H9 (cell line): ENCODE results near the gene DBNDD2. TPM values are rescaled to one million over a fixed set of nuclear protein-coding genes. Genes with fewer than 3 reads are reported as not detected.

Experiments used
- DNase-seq: peaks from one replicate; pipeline ENCODE4 v3.0.0-alpha.2; 2017
- H2AFZ ChIP-seq: one replicate; pipeline ENCODE4 v1.6.1; 2013; ENCODE audit warnings: mild to moderate bottlenecking, low read length, control low read depth, moderate library complexity
- H2AK5ac ChIP-seq: 2 replicates; pipeline ENCODE4 v1.6.1; 2013; ENCODE audit warnings: low read length, control low read depth, mixed read lengths; ENCODE audit not compliant: insufficient read length
- H2BK120ac ChIP-seq: one replicate; pipeline ENCODE4 v1.6.1; 2013; ENCODE audit warnings: low read depth, mild to moderate bottlenecking, low read length, control low read depth, inconsistent platforms; ENCODE audit not compliant: poor library complexity, severe bottlenecking
- H2BK12ac ChIP-seq: 2 replicates; pipeline ENCODE4 v1.6.1; 2013; ENCODE audit warnings: low read length, control low read depth, mixed read lengths, low read depth; ENCODE audit not compliant: insufficient read length
- H2BK15ac ChIP-seq: 2 replicates; pipeline ENCODE4 v1.6.1; 2013; ENCODE audit warnings: low read depth, low read length, control low read depth
- H2BK20ac ChIP-seq: one replicate; pipeline ENCODE4 v1.6.1; 2013; ENCODE audit warnings: low read depth, mild to moderate bottlenecking, low read length, control low read depth, inconsistent platforms; ENCODE audit not compliant: poor library complexity, severe bottlenecking
- H2BK5ac ChIP-seq: 2 replicates; pipeline ENCODE4 v1.6.1; 2013; ENCODE audit warnings: low read length, control low read depth, mixed read lengths; ENCODE audit not compliant: insufficient read length
- H3K14ac ChIP-seq: 2 replicates; pipeline ENCODE4 v1.6.1; 2013; ENCODE audit warnings: low read length, control low read depth; ENCODE audit not compliant: insufficient read depth
- H3K18ac ChIP-seq: 2 replicates; pipeline ENCODE4 v1.6.1; 2013; ENCODE audit warnings: low read depth, mild to moderate bottlenecking, mixed read lengths, low read length, control low read depth; ENCODE audit not compliant: insufficient read length
- H3K23ac ChIP-seq: 2 replicates; pipeline ENCODE4 v1.6.1; 2013; ENCODE audit warnings: low read length, control low read depth, mixed read lengths, low read depth; ENCODE audit not compliant: insufficient read length
- H3K23me2 ChIP-seq: 2 replicates; pipeline ENCODE4 v1.6.1; 2013; ENCODE audit warnings: low read depth, mild to moderate bottlenecking, mixed read lengths, low read length, control low read depth; ENCODE audit not compliant: insufficient read length, poor library complexity, severe bottlenecking
- H3K27ac ChIP-seq: 2 replicates; pipeline ENCODE4 v1.5.1; 2013; ENCODE audit warnings: low read length, control low read depth, mixed read lengths, low read depth; ENCODE audit not compliant: insufficient read length
- H3K27me3 ChIP-seq: 2 replicates; pipeline ENCODE4 v1.6.1; 2013; ENCODE audit warnings: low read length, control low read depth, inconsistent platforms; ENCODE audit not compliant: insufficient read depth
- H3K4ac ChIP-seq: 2 replicates; pipeline ENCODE4 v1.6.1; 2013; ENCODE audit warnings: low read depth, mild to moderate bottlenecking, control low read depth, inconsistent platforms, low read length, moderate library complexity
- H3K4me1 ChIP-seq: 2 replicates; pipeline ENCODE4 v1.6.1; 2013; ENCODE audit warnings: low read length, control low read depth, inconsistent platforms; ENCODE audit not compliant: insufficient read depth
- H3K4me2 ChIP-seq: 2 replicates; pipeline ENCODE4 v1.6.1; 2013; ENCODE audit warnings: low read length, control low read depth, mixed read lengths; ENCODE audit not compliant: insufficient read length, insufficient read depth
- H3K56ac ChIP-seq: 2 replicates; pipeline ENCODE4 v1.6.1; 2013; ENCODE audit warnings: low read depth, mild to moderate bottlenecking, mixed read lengths, low read length, control low read depth; ENCODE audit not compliant: insufficient read length
- H3K79me1 ChIP-seq: 2 replicates; pipeline ENCODE4 v1.6.1; 2013; ENCODE audit warnings: low read depth, mild to moderate bottlenecking, moderate library complexity, low read length, control low read depth, inconsistent platforms; ENCODE audit not compliant: insufficient read depth, poor library complexity, severe bottlenecking
- H3K79me2 ChIP-seq: 2 replicates; pipeline ENCODE4 v1.6.1; 2013; ENCODE audit warnings: low read length, control low read depth, inconsistent platforms; ENCODE audit not compliant: insufficient read depth
- H3K9ac ChIP-seq: 2 replicates; pipeline ENCODE4 v1.6.1; 2013; ENCODE audit warnings: low read length, control low read depth, mixed read lengths; ENCODE audit not compliant: insufficient read length; ENCODE audit errors: extremely low read depth
- H3K9me3 ChIP-seq: one replicate; pipeline ENCODE4 v1.6.1; 2013; ENCODE audit warnings: low read depth, low read length, inconsistent platforms; ENCODE audit not compliant: control insufficient read depth
- H3T11ph ChIP-seq: one replicate; pipeline ENCODE4 v1.6.1; 2013; ENCODE audit warnings: mild to moderate bottlenecking, low read length, control low read depth, inconsistent platforms
- H4K20me1 ChIP-seq: one replicate; pipeline ENCODE4 v1.6.1; 2013; ENCODE audit not compliant: control insufficient read depth, insufficient read length, insufficient read depth
- H4K5ac ChIP-seq: 2 replicates; pipeline ENCODE4 v1.6.1; 2013; ENCODE audit warnings: low read depth, mild to moderate bottlenecking, mixed read lengths, low read length, control low read depth; ENCODE audit not compliant: insufficient read length
- H4K8ac ChIP-seq: replicated peaks from 2 replicates; pipeline ENCODE4 v1.6.1; 2013; ENCODE audit warnings: low read length, control low read depth, mixed read lengths, low read depth; ENCODE audit not compliant: insufficient read length
- H4K91ac ChIP-seq: 2 replicates; pipeline ENCODE4 v1.6.1; 2013; ENCODE audit warnings: low read depth, mild to moderate bottlenecking, moderate library complexity, mixed read lengths, low read length, control low read depth; ENCODE audit not compliant: insufficient read length
- H3K27ac Mint-ChIP-seq, 3 experiments: 2 replicates in 2 of 3; 3 replicates in 1 of 3; pipeline ENCODE4 v1.8.0; 2020 to 2021; ENCODE audit warnings: mixed read lengths in 3 of 3, mild to moderate bottlenecking in 1 of 3, moderate library complexity in 1 of 3
- H3K27me3 Mint-ChIP-seq: 2 replicates; pipeline ENCODE4 v1.8.0; 2021; ENCODE audit warnings: low read depth, mild to moderate bottlenecking, moderate library complexity, mixed read lengths
- H3K36me3 Mint-ChIP-seq, 3 experiments: 2 replicates in 2 of 3; 3 replicates in 1 of 3; pipeline ENCODE4 v1.8.0; 2020 to 2021; ENCODE audit warnings: low read depth in 3 of 3, mixed read lengths in 3 of 3; ENCODE audit not compliant: insufficient read depth in 1 of 3
- H3K4me1 Mint-ChIP-seq, 2 experiments: 2 replicates each; pipeline ENCODE4 v1.8.0; 2020; ENCODE audit warnings: mixed read lengths in 2 of 2
- H3K4me3 Mint-ChIP-seq, 2 experiments: 2 replicates in 1 of 2; 3 replicates in 1 of 2; pipeline ENCODE4 v1.8.0; 2020 to 2021; ENCODE audit warnings: mild to moderate bottlenecking in 2 of 2, mixed read lengths in 2 of 2, moderate library complexity in 1 of 2
- H3K9me3 Mint-ChIP-seq, 2 experiments: 2 replicates in 1 of 2; 3 replicates in 1 of 2; pipeline ENCODE4 v1.8.0; 2020; ENCODE audit warnings: mild to moderate bottlenecking in 2 of 2, mixed read lengths in 2 of 2, moderate library complexity in 1 of 2
- CTCF ChIP-seq: fragments of 200-600 bp; sonication (generic); conservative IDR thresholded peaks from 3 replicates; pipeline ENCODE4 v1.8.0; 2021; ENCODE audit warnings: antibody characterized with exemption, mild to moderate bottlenecking
- WGBS: extraction: QIAGEN DNeasy Blood & Tissue Kit; methylation state at CpG from one replicate; pipeline ENCODE4 v1.1.7; 2013; ENCODE audit warnings: missing lambda C conversion rate, low lambda C conversion rate, mixed read lengths; ENCODE audit not compliant: insufficient read length; ENCODE audit errors: extremely low coverage; 5-methylcytosine and 5-hydroxymethylcytosine counted together
- long read RNA-seq: library from polyadenylated mRNA; unstranded; transcript quantifications from one replicate; pipeline ENCODE4 v2.0.0, GENCODE V29; 2020
- total RNA-seq: library from RNA; stranded (reverse); gene quantifications from 2 replicates; pipeline ENCODE4 v1.2.1, GENCODE V29; 2021

DBNDD2 gene
- 39.1 and 39.3 TPM in 2 replicates for total RNA-seq
- long read RNA-seq, transcript DBNDD2-204 (4 exons, 1,537 nt), result minor isoform, 8 of 70 reads
- long read RNA-seq, transcript DBNDD2-208 (4 exons, 1,118 nt), result minor isoform, 7 of 70 reads
- long read RNA-seq, transcript DBNDD2-202 (4 exons, 1,078 nt), result major isoform, 35 of 70 reads
- long read RNA-seq, transcript DBNDD2-203 (3 exons, 1,417 nt), result minor isoform, 6 of 70 reads
- long read RNA-seq, partial matches to known transcripts, result 2 of 70 reads
- long read RNA-seq, other reads (novel, unspliced or antisense), result 4 of 70 reads

DNA sequence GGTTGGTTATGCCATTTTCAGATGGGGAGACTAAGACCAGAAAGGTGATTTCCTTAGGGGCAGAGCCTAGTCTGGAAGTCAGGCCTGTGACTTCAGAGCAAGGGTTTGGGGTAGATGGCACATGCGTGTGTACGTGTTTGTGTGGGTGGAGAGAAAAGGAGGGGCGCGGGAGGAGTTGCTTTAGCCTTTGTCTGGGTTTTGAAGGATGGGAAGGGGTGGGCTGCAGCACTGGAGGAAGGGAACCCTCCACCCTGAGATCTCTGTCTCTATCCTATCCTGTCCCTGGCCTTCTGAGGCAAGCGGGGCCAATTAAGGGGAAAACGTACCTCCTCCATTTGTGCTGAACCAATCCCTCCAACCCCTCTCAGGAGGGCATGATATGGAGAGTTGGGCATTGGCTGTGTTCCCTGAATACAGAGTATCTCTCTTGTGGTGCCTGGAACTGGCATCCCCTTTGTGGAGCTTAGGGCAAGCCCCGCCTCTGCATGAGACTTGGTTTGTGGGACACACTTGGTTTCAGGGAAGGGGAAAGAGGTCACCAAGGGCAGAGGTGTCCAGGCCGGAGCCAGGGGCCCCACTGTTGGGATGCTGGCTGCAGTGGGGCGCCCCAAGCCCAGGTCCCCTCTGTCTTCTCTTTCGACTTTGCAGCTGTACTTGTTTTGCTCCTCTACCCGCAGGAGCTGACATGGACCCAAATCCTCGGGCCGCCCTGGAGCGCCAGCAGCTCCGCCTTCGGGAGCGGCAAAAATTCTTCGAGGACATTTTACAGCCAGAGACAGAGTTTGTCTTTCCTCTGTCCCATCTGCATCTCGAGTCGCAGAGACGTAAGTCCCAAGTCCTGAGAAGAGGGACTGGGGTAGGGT lies at the start of gene DBNDD2:
TSS of gene DBNDD2 (plus strand) at position 507 of the 863 bp plus-strand sequence. CDS start at position 686, 179 bp downstream.
- H3K27me3 ChIP-seq, result peaks cover 4% of the 10 kb centered on the region; the same call in 1 of the 2 replicates
- no peak within 1 kb of the TSS for H2BK5ac ChIP-seq
- no peak within 1 kb of the TSS for H4K91ac ChIP-seq
- peaks cover 3% of the 10 kb centered on the region; the same call in 1 of the 2 replicates for H3K4me1 ChIP-seq
- H3K4me2 ChIP-seq, result peak within 1 kb of the TSS; percentile 97
- no peak within 1 kb of the TSS for H2BK12ac ChIP-seq
- peaks cover 7 to 20% (median 16%) of the 10 kb centered on the region in 3 experiments; a peak in 6 of 7 replicates for H3K36me3 Mint-ChIP-seq
- H3K9me3 Mint-ChIP-seq, result no peaks in the 10 kb centered on the region
- H3K23me2 ChIP-seq, result peaks cover 21% of the 10 kb centered on the region
- no peaks in the 10 kb centered on the region for H3K9me3 ChIP-seq
- no peak within 1 kb of the TSS for H3K23ac ChIP-seq
- H3K4me1 Mint-ChIP-seq, result peaks cover 12 to 15% of the 10 kb centered on the region in 2 experiments
- H3K27ac ChIP-seq, result no peak within 1 kb of the TSS
- no peaks in the 10 kb centered on the region for H4K20me1 ChIP-seq
- H2BK20ac ChIP-seq, result no peak within 1 kb of the TSS
- no peak for TF ChIP-seq CTCF
- peaks cover 36% of the 10 kb centered on the region for H3K27me3 Mint-ChIP-seq
- no peak within 1 kb of the TSS for H2AK5ac ChIP-seq
- H2BK15ac ChIP-seq, result no peak within 1 kb of the TSS
- H4K5ac ChIP-seq, result no peak within 1 kb of the TSS
- DNase-seq, result no peak
- H2AFZ ChIP-seq, result no peak within 1 kb of the TSS
- no peaks in the 10 kb centered on the region for H3K79me1 ChIP-seq
- H3K56ac ChIP-seq, result no peak within 1 kb of the TSS
- H3K14ac ChIP-seq, result peak within 1 kb of the TSS; percentile 94
- H3K79me2 ChIP-seq, result no peaks in the 10 kb centered on the region
- peak within 1 kb of the TSS; percentile 90 for H3K9ac ChIP-seq
- no peak within 1 kb of the TSS for H4K8ac ChIP-seq
- no peak within 1 kb of the TSS for H2BK120ac ChIP-seq
- WGBS, result no CpG with 5 or more reads among the region's 21 CpGs
- H3K4me3 Mint-ChIP-seq, result peak within 1 kb of the TSS; percentile 88 to 92
- 0 out of 7 replicates have a peak within 1 kb of the TSS, but pooled peaks of 1 of the 3 experiments have one; percentile 40 for H3K27ac Mint-ChIP-seq
- H3K18ac ChIP-seq, result peak within 1 kb of the TSS; percentile 95
- H3T11ph ChIP-seq, result no peak within 1 kb of the TSS
- no peak within 1 kb of the TSS for H3K4ac ChIP-seq
